ENCODE measurements around the gene OBP2A.
"Not testable (repeated sequence)": the region's sequence is repeated elsewhere in the genome, so short reads cannot be mapped to it uniquely, and the experiment has no call there.

The OBP2A gene

GRCh38 chr9:135526730-135527571, 19.0 kb upstream of the OBP2A start:
- no peak for DNase-seq (ENCODE audit: low spot score)

GRCh38 chr9:135528842-135529435, 17.0 kb upstream of the OBP2A start:
- DNase-seq (ENCODE audit: low spot score): not testable (repeated sequence)

- DNase-seq (ENCODE audit: low spot score): no peak
Measured at GRCh38 chr9:135530146-135530545, 15.8 kb upstream of the OBP2A start.

GRCh38 chr9:135531096-135531495, 14.8 kb upstream of the OBP2A start:
- no peak for DNase-seq (ENCODE audit: low spot score)

GRCh38 chr9:135533113-135533512, 12.8 kb upstream of the OBP2A start:
- no peak for DNase-seq (ENCODE audit: low spot score)

- DNase-seq (ENCODE audit: low spot score): no peak
Measured at GRCh38 chr9:135533674-135534073, 12.3 kb upstream of the OBP2A start.

GRCh38 chr9:135534192-135534711, 11.7 kb upstream of the OBP2A start:
- DNase-seq (ENCODE audit: low spot score): not testable (repeated sequence)

GRCh38 chr9:135534826-135535225, 11.1 kb upstream of the OBP2A start:
- not testable (repeated sequence) for DNase-seq (ENCODE audit: low spot score)

- DNase-seq (ENCODE audit: low spot score): not testable (repeated sequence)
Measured at GRCh38 chr9:135535631-135536030, 10.3 kb upstream of the OBP2A start.

GRCh38 chr9:135536216-135536615, 9.7 kb upstream of the OBP2A start:
- DNase-seq (ENCODE audit: low spot score): no peak

- DNase-seq (ENCODE audit: low spot score): not testable (repeated sequence)
Measured at GRCh38 chr9:135543262-135543894, 2.5 kb upstream of the OBP2A start.

GRCh38 chr9:135544981-135545635, 818 bp upstream of the OBP2A start:
- DNase-seq (ENCODE audit: low spot score): no peak

- DNase-seq (ENCODE audit: low spot score): not testable (repeated sequence)
Measured at GRCh38 chr9:135546792-135547617, 1.1 kb downstream of the OBP2A start.

GRCh38 chr9:135547756-135548736, 2.1 kb downstream of the OBP2A start:
- no peak for DNase-seq (ENCODE audit: low spot score)

- not testable (repeated sequence) for DNase-seq (ENCODE audit: low spot score)
Measured at GRCh38 chr9:135549478-135550343, 3.8 kb downstream of the OBP2A start.

GRCh38 chr9:135550344-135550918, 4.5 kb downstream of the OBP2A start:
- no peak for DNase-seq (ENCODE audit: low spot score)

- no peak for DNase-seq (ENCODE audit: low spot score)
Measured at GRCh38 chr9:135551031-135551430, 5.1 kb downstream of the OBP2A start.

GRCh38 chr9:135551456-135551855, 5.5 kb downstream of the OBP2A start:
- no peak for DNase-seq (ENCODE audit: low spot score)
